Measurements from ENCODE around the gene COL5A1.

Gene COL5A1

DNA sequence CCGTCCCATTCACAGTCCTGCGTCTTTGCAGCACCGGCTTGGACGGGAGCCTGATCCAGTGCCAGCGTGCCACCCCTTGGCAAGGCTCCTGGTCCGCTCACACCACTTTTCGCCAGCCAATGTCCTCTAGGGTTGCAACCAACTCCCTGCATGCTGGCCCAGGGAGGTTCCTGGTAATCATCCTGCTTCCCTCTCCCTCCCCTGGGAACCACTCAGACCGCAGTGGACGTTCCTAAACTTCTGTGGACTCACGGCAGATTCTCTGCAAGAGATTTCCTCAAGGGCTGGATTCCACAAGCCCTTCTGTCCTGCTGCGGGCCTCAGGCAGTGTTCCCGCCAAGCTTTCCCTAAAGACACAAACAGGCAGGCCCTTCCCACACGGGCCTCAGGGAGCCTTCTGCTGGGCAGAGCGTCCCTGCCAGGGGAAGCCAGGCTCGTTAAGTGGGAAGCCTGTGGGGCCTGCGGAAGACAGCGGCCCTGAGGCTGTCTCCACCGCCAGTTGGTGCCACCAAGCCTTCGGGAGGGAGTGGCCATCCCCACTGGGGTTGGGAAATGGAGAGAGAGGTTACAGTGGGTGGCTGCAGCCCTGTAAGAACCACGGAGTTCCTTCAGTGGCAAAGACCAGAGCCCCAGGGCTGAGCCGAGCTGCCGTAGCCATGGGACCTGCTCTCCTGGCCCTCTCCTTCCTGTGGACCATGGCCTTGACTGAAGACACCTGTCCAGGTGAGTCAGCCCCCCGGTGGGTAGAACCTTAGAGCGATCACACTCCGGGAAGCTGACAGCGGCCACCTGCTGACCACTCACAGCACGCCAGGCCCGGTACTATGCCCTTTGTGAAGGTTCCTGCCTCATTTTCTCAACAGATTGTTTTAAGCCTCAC is 222.6 kb downstream of the COL5A1 start:
- no peak for DNase-seq (ENCODE audit: extremely low read depth in 1 of 2, low read depth in 1 of 2)

DNA sequence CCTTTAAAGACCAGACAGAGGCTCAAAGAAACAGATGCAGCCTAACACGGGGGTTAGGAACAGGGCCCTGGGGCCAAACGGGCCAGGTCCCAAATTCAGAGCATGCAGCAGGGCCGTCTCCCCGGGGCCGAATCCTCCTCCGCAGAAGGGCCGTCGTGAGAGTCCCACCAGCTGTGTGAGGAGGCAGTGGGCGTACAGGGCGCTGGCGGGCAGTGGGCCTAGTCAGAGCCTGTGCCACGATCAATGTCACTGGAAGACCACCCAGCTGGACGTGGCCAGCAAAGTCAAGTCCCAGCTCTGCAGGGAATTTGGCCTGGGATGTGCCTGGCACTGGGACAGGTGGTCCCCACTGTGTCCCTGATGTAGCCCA is 223.2 kb downstream of the COL5A1 start:
- DNase-seq (ENCODE audit: extremely low read depth in 1 of 2, low read depth in 1 of 2): no peak

DNA sequence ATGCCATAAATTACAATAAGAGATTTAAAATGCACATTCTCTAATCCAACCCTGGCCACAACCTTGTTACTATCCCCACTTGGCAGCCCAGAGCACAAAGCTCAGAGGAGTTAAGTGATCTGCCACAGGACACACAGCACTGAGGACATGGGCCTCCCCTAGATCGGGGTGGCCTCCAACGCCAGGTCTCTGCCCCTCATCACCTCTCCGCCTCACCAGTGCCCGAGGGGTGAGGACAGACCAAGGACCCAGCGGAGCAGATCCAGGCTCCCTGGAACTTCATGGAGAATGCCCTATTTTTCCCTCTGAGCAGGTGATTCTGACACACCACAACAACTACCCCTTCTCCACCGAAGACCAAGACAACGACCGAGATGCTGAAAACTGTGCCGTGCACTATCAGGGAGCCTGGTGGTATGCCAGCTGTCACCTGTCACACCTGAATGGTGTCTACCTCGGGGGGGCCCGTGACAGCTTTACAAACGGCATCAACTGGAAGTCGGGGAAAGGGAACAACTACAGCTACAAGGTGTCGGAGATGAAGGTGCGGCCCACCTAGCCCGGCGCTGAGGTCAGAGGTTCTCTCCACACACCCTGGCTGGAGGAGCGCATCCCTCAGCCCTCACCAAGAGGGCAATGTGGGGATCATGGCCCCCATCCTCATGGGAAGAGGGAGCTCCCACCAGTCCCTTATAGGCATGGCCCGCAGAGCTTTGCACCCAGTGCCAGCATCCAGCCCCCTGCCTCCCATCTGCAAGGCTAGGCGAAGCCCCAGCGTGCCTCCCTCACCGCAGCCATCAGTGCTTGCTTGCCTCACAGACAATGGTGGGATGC is 226.5 kb downstream of the COL5A1 start:
- no peak for DNase-seq (ENCODE audit: extremely low read depth in 1 of 2, low read depth in 1 of 2)

DNA sequence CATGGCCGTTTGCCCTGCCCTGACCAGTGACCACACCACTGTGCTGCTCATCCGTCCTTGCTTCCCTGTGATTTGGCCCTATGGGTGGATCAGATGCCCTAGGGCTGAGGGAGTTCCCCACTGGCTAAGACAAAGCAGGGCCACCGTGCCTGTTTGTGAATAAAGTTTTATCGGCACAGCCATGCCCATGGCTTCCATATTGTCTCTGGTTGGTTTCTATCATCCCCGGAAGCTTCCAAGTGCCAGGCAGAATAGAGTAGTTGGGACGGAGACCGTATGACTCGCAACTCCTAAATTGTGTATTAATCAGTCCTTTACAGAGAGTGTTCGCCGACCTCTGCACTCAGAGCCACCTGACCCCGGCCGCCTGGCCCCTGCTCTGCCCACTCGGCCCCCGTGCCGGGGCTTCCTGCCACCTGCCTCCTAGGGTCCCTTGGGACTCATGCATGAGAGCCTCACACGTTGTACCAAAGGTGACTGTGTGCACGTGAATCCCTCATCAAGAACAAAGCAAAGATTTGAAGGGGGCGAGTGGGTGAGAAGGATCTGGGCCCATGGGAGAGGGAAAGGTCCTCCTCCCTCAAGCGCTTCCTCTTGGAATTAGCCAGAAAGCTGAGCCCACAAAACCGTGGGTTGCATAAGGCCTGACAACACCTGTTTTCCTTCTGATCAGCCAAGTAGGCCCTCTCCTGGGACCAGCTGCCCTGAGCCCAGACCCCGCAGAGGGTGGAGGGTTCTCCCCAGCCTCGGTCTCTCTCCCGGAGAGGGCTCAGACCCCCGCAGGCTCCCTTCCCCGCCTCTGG is 227.3 kb downstream of the COL5A1 start:
- DNase-seq (ENCODE audit: extremely low read depth in 1 of 2, low read depth in 1 of 2): no peak

DNA sequence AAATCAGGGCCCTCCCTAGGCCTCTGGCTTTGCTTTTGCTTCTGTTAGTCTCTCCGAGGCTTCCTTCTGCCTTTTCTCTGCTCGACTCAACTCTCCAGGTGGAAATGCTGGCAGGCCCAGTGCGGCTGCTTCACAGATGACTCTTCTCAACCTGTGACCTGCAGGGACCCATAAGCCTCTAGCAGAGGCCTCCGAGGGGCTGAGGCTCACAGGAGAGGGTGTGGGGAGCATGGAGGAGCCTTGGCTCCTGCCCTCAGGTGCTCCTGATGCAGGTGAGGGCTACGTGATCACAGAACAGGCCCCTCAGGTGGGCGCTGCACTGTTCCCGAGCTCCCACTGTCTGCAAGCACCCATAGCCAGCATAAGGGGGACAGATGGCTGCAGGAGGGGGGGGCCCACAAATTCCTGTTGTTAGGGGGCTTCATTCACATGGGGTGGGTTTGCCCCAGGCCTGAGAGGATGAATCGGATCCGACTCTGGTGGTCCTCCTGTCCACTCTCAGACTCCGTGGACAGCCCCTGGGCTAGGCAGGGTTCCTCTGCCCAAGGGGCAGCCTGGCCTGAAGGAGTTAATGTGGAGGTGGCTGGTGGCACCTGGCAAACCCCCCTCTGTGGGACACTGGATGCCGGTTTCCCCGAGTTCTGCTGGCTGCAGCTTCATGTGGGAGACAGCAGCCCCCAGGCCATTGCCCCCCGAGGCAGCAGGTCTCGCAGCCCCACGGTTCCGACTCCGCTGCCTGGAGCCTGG is 228.1 kb downstream of the COL5A1 start:
- no peak for DNase-seq (ENCODE audit: extremely low read depth in 1 of 2, low read depth in 1 of 2)

- no peak for DNase-seq (ENCODE audit: extremely low read depth in 1 of 2, low read depth in 1 of 2)
These were observed 228.7 kb downstream of the COL5A1 start for GRCh38 chr9:134870301-134870694.

GRCh38 chr9:134870746-134871662 is 229.4 kb downstream of the COL5A1 start:
- no peak for DNase-seq (ENCODE audit: extremely low read depth in 1 of 2, low read depth in 1 of 2)

GRCh38 chr9:134871697-134872340 is 230.2 kb downstream of the COL5A1 start:
- DNase-seq (ENCODE audit: extremely low read depth in 1 of 2, low read depth in 1 of 2): no peak

DNA sequence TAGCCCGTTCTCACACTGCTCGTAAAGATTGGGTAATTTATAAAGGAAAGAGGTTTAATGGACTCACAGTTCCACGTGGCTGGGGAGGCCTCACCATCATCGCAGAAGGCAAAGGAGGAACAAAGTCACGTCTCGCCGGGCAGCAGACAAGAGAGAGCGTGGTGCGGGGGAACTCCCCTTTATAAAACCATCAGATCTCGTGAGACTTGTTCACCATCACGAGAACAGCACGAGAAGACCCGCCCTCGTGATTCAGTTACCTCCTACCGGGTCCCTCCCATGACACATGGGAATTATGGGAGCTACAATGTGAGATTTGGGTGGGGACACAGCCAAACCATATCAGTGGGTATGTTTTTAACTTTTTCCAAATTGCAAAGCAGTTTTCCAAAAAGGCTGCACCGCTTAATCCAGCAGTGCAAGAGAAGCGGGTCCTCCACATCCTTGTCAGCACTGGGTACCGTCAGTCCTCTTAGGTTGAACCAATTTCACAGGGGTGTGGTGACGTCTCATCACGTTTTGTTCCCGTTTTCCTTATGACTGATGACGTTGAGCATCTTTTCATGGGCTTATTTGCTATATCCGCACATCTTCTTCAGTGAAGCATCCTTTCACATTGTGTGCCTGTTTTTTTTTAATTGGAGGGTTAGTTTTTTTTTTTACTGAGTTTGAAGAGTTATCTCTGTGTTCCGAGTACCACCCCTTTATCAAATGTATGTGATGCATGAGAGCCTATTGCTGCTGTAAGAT is 231.1 kb downstream of the COL5A1 start:
- DNase-seq (ENCODE audit: extremely low read depth in 1 of 2, low read depth in 1 of 2): no peak

DNA sequence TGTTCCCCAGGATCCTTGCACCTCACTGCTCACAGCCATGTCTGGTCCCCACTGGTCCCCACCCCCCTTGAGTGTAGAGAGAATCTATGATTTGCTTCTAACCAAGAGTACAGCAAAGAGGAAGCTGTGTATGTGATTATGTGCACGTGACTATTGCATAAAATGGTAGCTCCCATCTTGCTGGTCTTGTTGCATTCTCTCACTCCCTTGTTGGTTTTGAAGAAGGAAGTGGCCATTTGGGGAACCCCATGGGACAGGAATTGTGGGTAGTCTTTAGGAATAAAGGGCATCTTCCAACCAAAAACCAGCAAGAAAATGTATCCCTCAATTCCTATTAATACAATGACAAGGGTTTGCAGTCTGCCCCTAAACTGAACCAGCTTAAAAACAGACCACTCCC is 233.8 kb downstream of the COL5A1 start:
- no peak for DNase-seq (ENCODE audit: extremely low read depth in 1 of 2, low read depth in 1 of 2)

DNA sequence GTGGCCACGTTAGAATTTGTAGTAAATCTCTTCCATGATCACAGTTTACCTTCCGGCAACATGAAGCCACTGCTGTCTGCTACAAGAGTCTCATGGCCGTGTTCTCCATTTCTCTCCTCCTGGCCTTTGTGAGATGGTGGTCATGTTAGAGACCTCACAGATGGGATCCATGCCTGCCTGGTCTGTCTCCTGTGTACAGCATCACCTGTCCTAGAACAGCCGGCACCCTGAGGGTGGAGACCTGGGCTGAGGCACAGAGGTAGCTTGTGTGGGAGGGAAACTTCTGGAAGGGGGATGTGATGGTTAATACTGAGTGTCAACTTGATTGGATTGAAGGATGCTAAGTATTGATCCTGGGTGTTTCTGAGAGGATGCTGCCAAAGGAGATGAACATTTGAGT is 235.9 kb downstream of the COL5A1 start:
- no peak for DNase-seq (ENCODE audit: extremely low read depth in 1 of 2, low read depth in 1 of 2)

GRCh38 chr9:134879664-134880483 is 238.3 kb downstream of the COL5A1 start:
- no peak for DNase-seq (ENCODE audit: extremely low read depth in 1 of 2, low read depth in 1 of 2)

DNA sequence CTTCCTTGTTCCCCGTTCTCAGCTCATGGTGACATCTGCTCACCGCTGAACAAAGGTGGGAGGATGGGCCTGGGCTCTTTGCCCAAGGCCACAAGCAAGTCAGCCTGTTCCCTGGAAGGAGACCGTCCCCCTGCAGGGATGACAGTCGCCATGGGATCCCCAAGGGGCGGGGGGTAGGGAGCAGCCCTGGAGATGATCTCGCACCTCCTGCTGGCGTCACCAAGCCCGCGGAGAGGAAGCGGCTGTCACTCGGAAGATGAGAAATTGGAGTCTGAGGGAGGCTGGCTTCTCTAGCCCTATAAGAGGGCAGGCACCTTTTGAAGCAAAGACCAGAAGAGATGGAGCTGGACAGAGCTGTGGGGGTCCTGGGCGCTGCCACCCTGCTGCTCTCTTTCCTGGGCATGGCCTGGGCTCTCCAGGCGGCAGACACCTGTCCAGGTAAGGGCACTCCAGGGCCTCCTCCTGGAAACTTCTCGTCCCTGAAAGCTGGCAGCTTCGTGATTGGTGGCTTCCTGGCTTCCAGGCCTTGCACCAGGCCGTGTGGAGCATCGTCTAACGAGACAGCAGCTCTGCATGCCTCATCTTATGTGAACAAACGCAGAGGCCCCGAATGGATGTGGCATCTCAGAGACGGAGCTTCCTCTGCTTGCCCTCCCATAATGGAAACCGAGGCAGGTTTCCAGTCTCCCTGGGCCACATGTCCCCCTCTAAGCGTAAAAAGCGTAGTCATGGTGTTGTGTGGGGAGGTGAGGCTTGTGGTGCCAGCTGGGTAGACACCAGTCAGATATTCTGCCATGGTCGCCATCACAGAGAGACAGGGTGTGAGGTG is 239.1 kb downstream of the COL5A1 start, which contains the start of gene FCN2:
Gene FCN2, plus strand, starts transcription at position 327 of the 829 bp plus-strand sequence. Its CDS starts 12 bp downstream, at position 339.
- DNase-seq (ENCODE audit: extremely low read depth in 1 of 2, low read depth in 1 of 2): no peak

GRCh38 chr9:134881313-134881670 is 239.7 kb downstream of the COL5A1 start:
- no peak for DNase-seq (ENCODE audit: extremely low read depth in 1 of 2, low read depth in 1 of 2)

DNA sequence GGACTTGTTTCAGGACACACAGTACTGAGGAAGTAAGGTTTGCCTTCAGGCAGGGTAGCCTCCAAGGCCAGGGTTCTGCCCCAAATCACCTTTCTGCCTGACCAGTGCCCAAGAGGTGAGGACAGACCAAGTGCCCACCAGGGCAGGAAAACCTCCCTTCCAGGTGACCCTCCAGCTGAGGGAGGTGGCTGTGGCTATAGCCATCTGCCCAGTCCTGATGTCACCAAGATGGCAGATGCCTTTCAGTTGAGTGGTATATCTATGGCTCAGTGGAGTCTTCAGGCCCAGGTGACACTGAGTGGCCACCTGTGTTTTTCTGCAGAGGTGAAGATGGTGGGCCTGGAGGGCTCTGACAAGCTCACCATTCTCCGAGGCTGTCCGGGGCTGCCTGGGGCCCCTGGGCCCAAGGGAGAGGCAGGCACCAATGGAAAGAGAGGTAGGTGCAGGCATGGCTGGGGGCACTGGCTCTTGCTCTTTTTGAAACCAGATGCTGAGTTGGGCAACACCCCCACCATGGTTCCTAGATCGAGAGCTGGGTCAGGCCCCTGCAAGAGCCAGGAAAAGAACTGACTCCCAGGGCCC is 240.7 kb downstream of the COL5A1 start:
- no peak for DNase-seq (ENCODE audit: extremely low read depth in 1 of 2, low read depth in 1 of 2)

Data from activated CD8-positive, alpha-beta memory T cell treated with anti-CD3 and anti-CD28 coated beads for 1 hour (primary cell).